ENCODE measurements around the gene LLGL2. TPM values are rescaled to one million over a fixed set of nuclear protein-coding genes. Genes with fewer than 3 reads are reported as not detected.

LLGL2 gene
- total RNA-seq, 8 experiments from 2014 or later: 0.60 to 6.1 (median 3.0) TPM

DNA sequence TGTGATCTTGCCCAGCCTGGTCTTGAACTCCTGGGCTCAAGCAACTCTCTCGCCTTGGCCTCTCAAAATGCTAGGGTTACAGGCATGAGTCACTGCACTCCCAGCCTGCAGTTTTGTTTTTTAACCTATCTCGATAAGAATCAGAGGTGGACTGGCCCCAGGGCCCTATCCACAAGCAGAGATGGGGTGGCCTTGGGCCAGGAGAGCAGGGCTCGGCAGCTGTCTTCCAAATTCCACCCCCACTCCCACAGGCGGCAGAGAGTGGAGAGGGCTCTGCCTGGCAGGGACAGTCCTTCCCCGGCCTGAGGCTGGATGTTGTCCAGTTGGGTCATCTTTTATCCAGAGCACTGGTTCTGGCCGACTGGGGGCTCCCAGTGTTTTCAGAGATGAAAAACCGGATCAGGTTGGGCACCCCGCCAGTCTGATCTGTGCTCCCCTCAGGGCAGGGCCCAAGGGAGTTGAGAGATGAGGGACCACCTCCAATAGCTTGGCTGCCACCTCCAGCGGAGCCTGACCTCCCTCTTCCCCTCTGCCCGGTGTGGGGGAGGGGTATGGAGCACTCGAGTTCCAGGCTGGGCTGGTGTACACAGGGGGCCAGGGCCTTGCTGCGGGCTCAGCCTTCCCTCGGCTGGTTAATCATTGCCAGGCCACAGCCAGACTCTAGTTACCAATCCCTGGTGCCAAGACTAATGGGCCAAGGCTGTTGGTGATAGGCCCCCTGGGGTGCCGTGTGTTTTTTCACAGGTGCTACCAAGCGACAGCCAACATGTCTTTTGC lies 31.8 kb downstream of the LLGL2 start:
- Histone ChIP-seq H3K27ac (no peak overlapping the region), H3K4me3 (no peak overlapping the region), H3K4me1 (replicated peaks in 1 of 2) (peaks cover 4 to 21% of the 10 kb centered on the region in 2 donors)
- 0 to 100% (median 60%) methylated on average over 1 to 2 of the region's 15 CpGs; no CpG with 5 or more reads in 5 of the 10 experiments for WGBS, 10 experiments
- ATAC-seq (replicated peaks in 6 of 8): peak in 7 of 8 experiments; percentile 48 to 61 (median 50)
- in situ Hi-C loops (cut with MboI; ENCODE audit: low pct_unique_long_range_greater_than_20kb in 2 of 9, low sequenced_read_pairs in 9 of 9, unreplicated experiment in 9 of 9): no loop called here

- H3K4me3 ChIP-seq: no peak overlapping the region
- ATAC-seq (replicated peaks in 6 of 8): peak in 2 of 8 experiments; percentile 6 to 16
- 70 to 80% (median 80%) methylated on average over 1 to 5 of the region's 18 CpGs; no CpG with 5 or more reads in 7 of the 10 experiments for WGBS, 10 experiments
- no peak overlapping the region for H3K27ac ChIP-seq
- in situ Hi-C loops (cut with MboI; ENCODE audit: low pct_unique_long_range_greater_than_20kb in 2 of 9, low sequenced_read_pairs in 9 of 9, unreplicated experiment in 9 of 9): no loop called here
- peaks cover 4 to 15% of the 10 kb centered on the region in 2 donors for H3K4me1 ChIP-seq (replicated peaks in 1 of 2)
Measured at GRCh38 chr17:75557852-75558665, 32.6 kb downstream of the LLGL2 start.

DNA sequence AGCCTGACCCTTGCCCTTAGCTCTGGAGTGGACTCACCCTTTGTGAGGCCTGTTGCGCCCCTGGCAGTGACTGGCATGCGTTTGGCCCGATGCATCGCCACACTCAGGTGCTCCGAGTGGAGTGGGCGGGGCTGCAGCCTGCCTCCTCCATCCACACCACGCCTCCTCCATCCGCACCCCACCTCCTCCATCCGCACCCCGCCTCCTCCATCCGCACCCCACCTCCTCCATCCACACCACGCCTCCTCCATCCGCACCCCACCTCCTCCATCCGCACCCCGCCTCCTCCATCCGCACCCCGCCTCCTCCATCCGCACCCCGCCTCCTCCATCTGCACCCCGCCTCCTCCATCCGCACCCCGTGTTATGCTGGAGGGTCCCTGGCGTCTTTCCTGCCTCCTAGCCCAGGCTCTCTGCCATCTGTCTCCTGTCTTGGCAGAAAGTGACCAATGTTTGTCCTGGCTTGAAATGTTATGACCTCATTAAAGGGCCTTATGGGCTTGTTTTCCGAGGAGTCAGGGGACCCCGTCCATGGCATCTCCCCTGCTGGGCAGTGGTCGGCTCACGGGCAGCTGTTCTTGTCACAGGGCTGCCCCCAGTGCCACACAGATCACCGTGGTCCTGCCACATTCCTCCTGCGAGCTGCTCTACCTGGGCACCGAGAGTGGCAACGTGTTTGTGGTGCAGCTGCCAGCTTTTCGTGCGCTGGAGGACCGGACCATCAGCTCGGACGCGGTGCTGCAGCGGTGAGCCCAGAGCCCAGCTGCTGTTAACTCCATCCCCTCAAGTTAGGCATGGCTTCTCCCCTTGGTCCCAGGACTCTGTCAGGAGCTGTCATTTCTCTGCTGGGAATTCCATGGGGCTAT lies 33.4 kb downstream of the LLGL2 start:
- H3K4me3 ChIP-seq: no peak overlapping the region
- peak in 1 of 8 experiments; percentile 14 for ATAC-seq (replicated peaks in 6 of 8)
- H3K4me1 ChIP-seq (replicated peaks in 1 of 2): peaks cover 4 to 11% of the 10 kb centered on the region in 2 donors
- in situ Hi-C loops (cut with MboI; ENCODE audit: low pct_unique_long_range_greater_than_20kb in 2 of 9, low sequenced_read_pairs in 9 of 9, unreplicated experiment in 9 of 9): no loop called here
- 90 to 93% (median 90%) methylated on average over 3 to 11 of the region's 38 CpGs; no CpG with 5 or more reads in 7 of the 10 experiments for WGBS, 10 experiments
- H3K27ac ChIP-seq: no peak overlapping the region

DNA sequence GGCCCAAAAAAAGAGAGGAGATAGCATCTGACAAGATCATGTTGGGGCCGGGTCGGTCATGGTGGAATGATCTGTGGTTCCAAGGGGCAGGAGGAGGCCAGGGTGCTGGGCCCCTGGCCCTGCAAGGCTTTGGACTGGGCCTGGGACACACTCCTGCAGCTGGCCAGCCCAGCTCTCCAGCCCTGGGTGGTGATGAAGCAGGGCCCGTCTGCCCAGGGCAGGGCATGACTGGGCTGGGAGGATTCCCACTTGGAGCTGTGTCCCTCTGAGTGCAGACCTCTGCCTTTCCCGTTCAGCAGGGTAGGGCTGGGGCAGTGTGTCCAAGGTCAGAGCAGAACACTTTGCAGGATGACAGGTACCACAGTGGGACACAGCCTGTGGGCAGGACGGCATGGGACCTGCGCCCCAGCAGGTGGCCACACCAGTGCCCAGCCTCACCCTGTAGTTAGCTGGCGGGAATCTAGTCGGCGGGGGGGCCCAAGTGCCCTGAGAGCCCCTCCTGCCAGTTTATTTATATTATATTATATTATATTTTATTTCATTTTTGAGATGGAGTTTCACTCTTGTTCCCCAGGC lies 34.5 kb downstream of the LLGL2 start:
- Histone ChIP-seq H3K4me1 (replicated peaks in 1 of 2) (peaks cover 4 to 11% of the 10 kb centered on the region in 2 donors), H3K4me3 (no peak overlapping the region), H3K27ac (no peak overlapping the region)
- in situ Hi-C loops (cut with MboI; ENCODE audit: low pct_unique_long_range_greater_than_20kb in 2 of 9, low sequenced_read_pairs in 9 of 9, unreplicated experiment in 9 of 9): no loop called here
- 80 to 100% (median 83%) methylated on average over 2 to 3 of the region's 9 CpGs; no CpG with 5 or more reads in 7 of the 10 experiments for WGBS, 10 experiments
- ATAC-seq (replicated peaks in 6 of 8): no peak

DNA sequence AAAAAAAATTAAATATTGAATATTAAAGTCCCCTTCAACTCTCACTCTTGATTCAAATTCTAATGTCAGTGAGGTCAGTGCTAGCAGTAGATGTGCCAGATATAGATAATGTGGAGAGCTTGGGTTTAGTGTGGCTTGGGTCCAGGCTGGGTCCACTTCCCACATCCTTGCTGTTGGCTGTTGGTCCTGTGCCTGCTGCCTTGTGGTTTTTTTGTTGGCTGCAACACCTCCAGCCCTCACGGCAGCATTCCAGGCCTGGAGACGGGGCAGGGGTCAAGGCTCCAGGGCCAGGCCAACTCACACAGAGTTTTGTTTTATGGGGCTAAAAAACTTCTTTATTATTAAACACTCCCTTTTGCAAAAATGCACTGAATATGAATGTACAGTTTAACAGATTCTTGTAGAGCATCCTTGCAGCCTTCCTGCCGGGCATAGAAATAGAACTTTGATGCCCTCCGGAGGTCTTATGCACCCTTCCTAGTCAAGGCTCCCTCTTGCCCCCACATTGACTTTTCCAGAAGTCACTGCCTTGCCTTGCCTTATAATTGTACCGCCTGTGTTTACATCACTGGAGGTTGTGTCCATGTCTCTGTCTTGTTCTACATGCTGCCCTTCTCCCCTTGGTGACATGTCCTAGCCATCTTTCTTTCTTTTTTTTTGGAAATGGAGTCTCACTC lies 36.6 kb downstream of the LLGL2 start:
- Histone ChIP-seq H3K4me1 (replicated peaks in 1 of 2) (peaks cover 4 to 17% of the 10 kb centered on the region in 2 donors), H3K27ac (no peak overlapping the region), H3K4me3 (no peak overlapping the region)
- no peak for ATAC-seq (replicated peaks in 6 of 8)
- 60 to 87% (median 80%) methylated on average over 1 to 5 of the region's 5 CpGs; no CpG with 5 or more reads in 3 of the 10 experiments for WGBS, 10 experiments
- in situ Hi-C loops (cut with MboI; ENCODE audit: low pct_unique_long_range_greater_than_20kb in 2 of 9, low sequenced_read_pairs in 9 of 9, unreplicated experiment in 9 of 9): no loop called here

- H3K4me3 ChIP-seq: no peak overlapping the region
- H3K27ac ChIP-seq: no peak overlapping the region
- in situ Hi-C loops (cut with MboI; ENCODE audit: low pct_unique_long_range_greater_than_20kb in 2 of 9, low sequenced_read_pairs in 9 of 9, unreplicated experiment in 9 of 9): no loop called here
- WGBS, 10 experiments: 46 to 91% (median 90%) methylated on average over 2 to 12 of the region's 28 CpGs; no CpG with 5 or more reads in 4 of the 10 experiments
- peaks cover 0 to 7% of the 10 kb centered on the region in 2 donors for H3K4me1 ChIP-seq (replicated peaks in 1 of 2)
- ATAC-seq (replicated peaks in 6 of 8): no peak
Measured at GRCh38 chr17:75563063-75563758, 37.7 kb downstream of the LLGL2 start.

DNA sequence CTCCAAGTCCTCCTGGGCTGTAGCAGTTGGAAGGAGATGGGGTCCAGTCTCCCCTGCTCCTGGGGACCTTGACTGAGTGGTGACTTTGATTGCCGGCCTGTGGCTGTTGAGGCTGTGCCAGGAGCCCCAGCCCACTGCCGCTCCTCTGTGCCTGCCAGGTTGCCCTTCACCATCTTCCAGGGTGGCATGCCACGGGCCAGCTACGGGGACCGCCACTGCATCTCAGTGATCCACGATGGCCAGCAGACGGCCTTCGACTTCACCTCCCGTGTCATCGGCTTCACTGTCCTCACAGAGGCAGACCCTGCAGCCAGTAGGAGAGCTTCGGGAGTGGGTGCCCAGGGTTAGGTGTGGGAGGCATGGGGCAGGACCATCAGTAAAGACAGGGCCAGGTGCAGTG lies 38.7 kb downstream of the LLGL2 start:
- 73 to 100% (median 97%) methylated on average over 1 to 6 of the region's 11 CpGs; no CpG with 5 or more reads in 6 of the 10 experiments for WGBS, 10 experiments
- H3K4me1 ChIP-seq (replicated peaks in 1 of 2): peaks cover 0 to 7% of the 10 kb centered on the region in 2 donors
- no peak overlapping the region for H3K27ac ChIP-seq
- in situ Hi-C loops (cut with MboI; ENCODE audit: low pct_unique_long_range_greater_than_20kb in 2 of 9, low sequenced_read_pairs in 9 of 9, unreplicated experiment in 9 of 9): no loop called here
- no peak for ATAC-seq (replicated peaks in 6 of 8)
- no peak overlapping the region for H3K4me3 ChIP-seq

DNA sequence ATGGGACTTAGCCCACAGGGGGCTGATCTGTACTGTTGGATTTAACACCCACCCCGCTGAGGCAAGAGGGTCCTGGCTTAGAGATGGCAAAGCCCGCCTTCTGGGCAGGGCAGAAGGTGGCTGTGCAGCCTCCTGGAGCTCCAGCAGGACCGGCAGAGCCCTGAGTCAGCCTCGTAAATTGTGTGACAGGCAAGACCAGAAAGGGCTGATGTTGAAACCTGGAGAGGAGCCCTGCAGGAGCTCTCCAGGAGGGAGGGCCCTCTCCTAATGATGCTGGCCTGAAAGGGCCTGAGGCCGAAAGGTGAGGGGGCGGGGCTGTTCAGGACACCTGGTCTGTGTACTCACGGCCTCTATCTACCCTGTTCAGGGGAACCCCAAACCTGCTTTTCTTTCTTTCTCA lies 39.6 kb downstream of the LLGL2 start:
- peak; percentile 13 to 65 (median 54) for ATAC-seq (replicated peaks in 6 of 8)
- in situ Hi-C loops (cut with MboI; ENCODE audit: low pct_unique_long_range_greater_than_20kb in 2 of 9, low sequenced_read_pairs in 9 of 9, unreplicated experiment in 9 of 9): no loop called here
- Histone ChIP-seq H3K27ac (no peak overlapping the region), H3K4me1 (replicated peaks in 1 of 2) (peaks cover 0 to 7% of the 10 kb centered on the region in 2 donors), H3K4me3 (no peak overlapping the region)
- WGBS, 10 experiments: 31 to 90% methylated on average over 2 to 3 of the region's 7 CpGs; no CpG with 5 or more reads in 8 of the 10 experiments

DNA sequence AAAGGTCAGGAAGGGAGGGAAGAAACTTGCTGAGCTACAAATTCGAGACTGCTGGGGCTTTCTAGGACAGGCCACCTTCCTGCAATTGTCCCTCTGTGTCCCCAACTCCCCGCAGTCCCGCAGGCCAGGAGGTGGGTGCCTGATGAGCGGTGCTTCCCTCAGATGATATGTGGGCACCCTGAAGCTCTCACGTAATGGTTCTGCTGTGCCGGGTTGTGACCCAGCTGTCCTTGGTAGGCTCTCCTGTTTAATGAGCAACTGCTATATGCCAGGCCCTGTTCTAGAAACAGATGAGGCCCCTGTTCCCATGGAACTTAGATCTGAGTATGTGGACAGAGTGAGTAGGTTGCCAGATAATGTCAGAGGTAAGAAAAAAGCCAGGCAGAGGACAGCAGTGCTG lies 40.1 kb downstream of the LLGL2 start:
- Histone ChIP-seq H3K4me3 (no peak overlapping the region), H3K4me1 (replicated peaks in 1 of 2) (peaks cover 4 to 11% of the 10 kb centered on the region in 2 donors), H3K27ac (no peak overlapping the region)
- 90% methylated on average over 4 of the region's 6 CpGs; no CpG with 5 or more reads in 9 of the 10 experiments for WGBS, 10 experiments
- in situ Hi-C loops (cut with MboI; ENCODE audit: low pct_unique_long_range_greater_than_20kb in 2 of 9, low sequenced_read_pairs in 9 of 9, unreplicated experiment in 9 of 9): no loop called here
- ATAC-seq (replicated peaks in 6 of 8): no peak

- 40 to 90% (median 80%) methylated on average over 1 to 5 of the region's 6 CpGs; no CpG with 5 or more reads in 5 of the 10 experiments for WGBS, 10 experiments
- in situ Hi-C loops (cut with MboI; ENCODE audit: low pct_unique_long_range_greater_than_20kb in 2 of 9, low sequenced_read_pairs in 9 of 9, unreplicated experiment in 9 of 9): no loop called here
Measured at GRCh38 chr17:75566416-75566815, 40.9 kb downstream of the LLGL2 start.

DNA sequence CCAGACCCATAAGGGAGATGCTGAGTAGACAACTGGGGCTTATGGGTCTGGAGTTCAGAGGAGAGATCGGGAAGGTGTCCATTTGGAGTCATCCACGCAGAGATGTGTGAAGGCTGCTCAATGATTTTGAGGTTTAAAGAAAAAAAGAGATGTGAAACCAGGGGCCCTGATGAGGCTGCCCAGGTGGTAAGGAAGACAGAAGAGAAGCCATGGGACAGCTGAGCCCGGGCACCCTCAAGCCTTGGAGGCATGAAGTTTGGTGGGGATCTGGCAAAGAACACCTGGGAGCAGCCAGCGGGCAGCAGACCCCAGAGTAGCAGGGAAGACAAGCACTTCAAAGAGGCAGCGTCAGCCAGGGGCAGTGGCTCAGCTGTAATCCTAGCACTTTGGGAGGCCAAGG lies 41.3 kb downstream of the LLGL2 start:
- in situ Hi-C loops (cut with MboI; ENCODE audit: low pct_unique_long_range_greater_than_20kb in 2 of 9, low sequenced_read_pairs in 9 of 9, unreplicated experiment in 9 of 9): no loop called here
- no peak for ATAC-seq (replicated peaks in 6 of 8)
- Histone ChIP-seq H3K4me3 (no peak overlapping the region), H3K4me1 (replicated peaks in 1 of 2) (peaks cover 12 to 20% of the 10 kb centered on the region in 2 donors), H3K27ac (no peak overlapping the region)
- 20 to 100% (median 82%) methylated on average over 1 to 5 of the region's 5 CpGs; no CpG with 5 or more reads in 4 of the 10 experiments for WGBS, 10 experiments

More at GRCh38 chr17:75566416-75566815, 40.9 kb downstream of the LLGL2 start:
- peak in 5 of 8 experiments; percentile 10 to 73 (median 29) for ATAC-seq (replicated peaks in 6 of 8)
- H3K4me1 ChIP-seq (replicated peaks in 1 of 2): peaks cover 11 to 19% of the 10 kb centered on the region in 2 donors
- H3K27ac ChIP-seq: no peak overlapping the region
- no peak overlapping the region for H3K4me3 ChIP-seq

Data from motor neuron (in vitro differentiated cells).